Epithelial cell of esophagus (primary cell): ENCODE data around the gene CFAP73.

Experiments
- DNase-seq: peaks from one replicate; pipeline ENCODE4 v3.0.0; 2010; ENCODE audit warnings: low read depth
- H3K4me3 ChIP-seq: 2 replicates; pipeline ENCODE4 v1.5.1; 2011; ENCODE audit warnings: mild to moderate bottlenecking, low read length, control low read depth
- TF ChIP-seq, protein P1 (sequence below): IDR thresholded peaks from 2 replicates; pipeline ENCODE4 v1.5.1; 2011; ENCODE audit warnings: low read depth, mild to moderate bottlenecking, low read length, control low read depth, inconsistent platforms; ENCODE audit not compliant: insufficient read depth; ENCODE audit errors: missing control alignments

Gene CFAP73

DNA sequence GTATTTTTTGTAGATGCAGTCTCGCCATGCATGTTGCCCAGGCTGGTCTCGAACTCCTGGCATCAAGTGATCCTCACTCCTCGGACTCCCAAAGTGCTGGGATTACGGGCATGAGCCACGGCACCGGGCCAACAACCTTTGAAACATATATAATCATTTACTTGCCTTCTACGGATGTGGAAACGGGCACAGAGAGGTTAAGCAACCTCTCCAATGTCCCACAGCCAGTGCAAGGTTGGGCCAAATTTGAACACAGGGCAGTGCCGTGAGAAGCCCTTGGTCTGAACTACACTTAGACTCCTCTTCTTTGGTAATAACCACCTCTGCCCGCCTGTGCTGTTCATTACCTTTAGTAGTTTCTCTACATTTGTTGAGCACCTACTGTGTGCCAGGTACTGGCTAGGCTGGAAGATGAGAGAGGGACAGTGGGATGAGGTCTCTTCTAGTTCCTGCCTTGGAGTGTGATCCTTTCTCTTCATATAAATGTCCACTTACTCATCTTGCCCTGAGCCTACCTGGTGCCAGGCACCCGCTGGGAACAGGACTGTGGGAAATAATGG lies 33.6 kb downstream of the CFAP73 start:
- no peak for DNase-seq
- no peak overlapping the region for H3K4me3 ChIP-seq
- TF ChIP-seq, protein P1, sequence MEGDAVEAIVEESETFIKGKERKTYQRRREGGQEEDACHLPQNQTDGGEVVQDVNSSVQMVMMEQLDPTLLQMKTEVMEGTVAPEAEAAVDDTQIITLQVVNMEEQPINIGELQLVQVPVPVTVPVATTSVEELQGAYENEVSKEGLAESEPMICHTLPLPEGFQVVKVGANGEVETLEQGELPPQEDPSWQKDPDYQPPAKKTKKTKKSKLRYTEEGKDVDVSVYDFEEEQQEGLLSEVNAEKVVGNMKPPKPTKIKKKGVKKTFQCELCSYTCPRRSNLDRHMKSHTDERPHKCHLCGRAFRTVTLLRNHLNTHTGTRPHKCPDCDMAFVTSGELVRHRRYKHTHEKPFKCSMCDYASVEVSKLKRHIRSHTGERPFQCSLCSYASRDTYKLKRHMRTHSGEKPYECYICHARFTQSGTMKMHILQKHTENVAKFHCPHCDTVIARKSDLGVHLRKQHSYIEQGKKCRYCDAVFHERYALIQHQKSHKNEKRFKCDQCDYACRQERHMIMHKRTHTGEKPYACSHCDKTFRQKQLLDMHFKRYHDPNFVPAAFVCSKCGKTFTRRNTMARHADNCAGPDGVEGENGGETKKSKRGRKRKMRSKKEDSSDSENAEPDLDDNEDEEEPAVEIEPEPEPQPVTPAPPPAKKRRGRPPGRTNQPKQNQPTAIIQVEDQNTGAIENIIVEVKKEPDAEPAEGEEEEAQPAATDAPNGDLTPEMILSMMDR, result no peak

DNA sequence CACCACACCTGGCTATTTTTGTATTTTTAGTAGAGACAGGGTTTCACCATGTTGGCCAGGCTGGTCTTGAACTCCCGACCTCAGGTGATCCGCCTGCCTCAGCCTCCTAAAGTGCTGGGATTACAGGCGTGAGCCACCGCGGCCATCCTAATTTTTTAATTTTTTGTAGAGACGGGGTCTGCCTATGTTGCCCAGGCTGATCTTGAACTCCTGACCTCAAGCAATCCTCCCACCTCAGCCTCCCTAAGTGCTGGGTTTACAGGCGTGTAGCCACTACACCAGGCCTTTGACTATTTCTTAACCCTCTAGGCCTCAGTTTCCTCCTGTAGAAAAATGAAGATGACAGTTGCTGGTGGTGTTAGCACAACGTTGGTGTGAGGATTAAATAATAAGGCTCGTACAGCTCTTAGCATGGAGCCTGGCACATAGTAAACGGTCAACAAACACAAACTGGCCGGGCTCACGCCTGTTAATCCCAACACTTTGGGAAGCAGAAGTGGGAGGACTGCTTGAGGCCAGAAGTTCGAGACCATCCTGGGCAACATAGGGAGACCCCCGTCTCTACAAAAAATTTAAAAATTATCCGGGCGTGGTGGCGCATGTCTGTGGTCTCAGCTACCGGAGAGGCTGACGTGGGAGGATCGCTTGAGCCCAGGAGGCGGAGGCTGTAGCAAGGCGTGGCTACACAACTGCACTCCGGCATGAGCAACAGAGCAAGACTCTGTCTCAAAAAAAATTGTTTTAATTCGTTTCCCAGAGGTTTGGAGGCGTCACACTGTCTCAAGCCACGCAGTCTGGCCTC lies 34.8 kb downstream of the CFAP73 start:
- no peak for DNase-seq

DNA sequence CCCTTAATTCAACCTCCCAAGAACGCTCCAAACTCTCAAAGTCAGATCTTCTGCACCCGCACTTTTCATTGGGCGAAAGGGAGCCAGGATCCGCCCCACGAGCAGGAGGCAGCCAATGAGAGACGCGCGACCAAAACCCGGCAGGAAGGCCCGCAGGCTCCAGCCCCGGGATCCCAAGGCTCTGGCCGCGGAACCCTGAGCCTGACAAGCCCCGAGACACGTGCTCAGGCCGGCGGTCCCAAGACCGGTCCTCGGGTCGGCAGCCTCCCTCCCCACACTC lies 35.3 kb downstream of the CFAP73 start:
- DNase-seq, result peak; percentile 90
- H3K4me3 ChIP-seq, result peak overlapping the region; percentile 86
- TF ChIP-seq, protein P1, result no peak

More for the DNA sequence above, 34.8 kb downstream of the CFAP73 start:
- peak overlapping the region; percentile 86 for H3K4me3 ChIP-seq
- TF ChIP-seq, protein P1, result no peak

DNA sequence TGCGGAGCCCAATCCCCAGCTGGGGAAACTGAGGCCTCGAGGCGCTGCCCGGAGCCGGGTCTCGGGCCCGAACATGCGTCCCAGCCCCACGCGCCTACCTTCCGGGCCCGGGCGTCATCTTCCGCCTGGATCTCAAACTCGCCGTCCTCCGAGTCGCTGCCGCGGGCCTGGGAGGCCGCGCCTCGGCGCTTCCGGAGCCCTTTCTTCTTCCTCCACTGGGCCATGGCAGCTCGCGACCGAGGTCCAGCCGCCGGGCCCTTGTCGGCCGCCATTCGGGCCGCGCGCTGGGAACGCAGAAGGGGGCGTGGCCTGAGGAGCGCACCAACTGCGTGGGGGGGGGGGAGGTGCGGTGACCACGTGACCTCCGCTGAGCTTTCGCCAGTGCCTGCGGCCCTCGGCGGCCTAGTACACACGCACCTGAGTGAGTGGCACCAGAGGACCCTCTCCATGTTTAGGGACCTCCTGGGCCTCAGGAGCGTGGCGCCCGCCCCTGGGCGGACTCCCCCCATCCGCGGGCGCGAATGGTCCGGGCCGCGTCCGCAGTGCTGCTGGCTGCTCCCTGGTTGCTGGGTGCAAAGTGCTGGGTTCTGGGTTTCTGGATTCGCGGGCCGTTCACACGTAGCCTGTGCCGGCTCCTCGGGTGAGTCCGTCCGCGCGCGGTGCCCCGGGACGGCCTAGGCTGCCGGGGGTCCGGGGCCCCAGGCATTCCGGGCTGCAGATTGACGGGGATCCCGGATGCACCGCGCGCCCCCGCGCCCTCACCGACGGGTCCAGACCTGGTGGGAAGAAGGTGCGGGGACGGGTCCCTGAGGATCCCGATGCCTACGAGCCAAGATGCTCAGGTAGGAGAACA lies 35.9 kb downstream of the CFAP73 start, which contains the start of the genes DDX54 and RITA1:
Gene DDX54 (minus strand): TSS at position 299 of the 853 bp plus-strand sequence. CDS start 27 bp downstream, at position 272.
Gene RITA1 (plus strand): TSS at position 542 of the 853 bp plus-strand sequence. CDS start 1,026 bp downstream, outside the sequence.
- peak; percentile 80 for DNase-seq
- TF ChIP-seq, protein P1, result no peak
- H3K4me3 ChIP-seq, result peak within 1 kb of the TSS; percentile 86

DNA sequence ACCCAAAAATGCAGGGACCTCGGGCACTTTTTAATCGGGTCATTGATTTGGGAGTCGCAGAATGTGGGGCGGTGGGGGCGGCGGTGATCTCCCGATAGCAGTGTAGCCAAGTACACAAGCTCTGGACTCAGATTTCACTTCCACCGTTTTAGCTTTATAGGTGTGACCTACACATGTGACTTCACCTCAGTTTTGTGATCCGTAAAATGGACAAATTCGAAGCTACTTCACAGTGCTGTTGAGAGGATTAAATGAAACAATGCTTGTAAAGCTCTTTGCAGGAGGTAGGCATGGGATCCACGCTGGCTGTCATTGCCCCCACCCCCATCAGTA lies 36.5 kb downstream of the CFAP73 start:
- peak; percentile 29 for DNase-seq
- TF ChIP-seq, protein P1, result no peak
- peak overlapping the region; percentile 86 for H3K4me3 ChIP-seq

DNA sequence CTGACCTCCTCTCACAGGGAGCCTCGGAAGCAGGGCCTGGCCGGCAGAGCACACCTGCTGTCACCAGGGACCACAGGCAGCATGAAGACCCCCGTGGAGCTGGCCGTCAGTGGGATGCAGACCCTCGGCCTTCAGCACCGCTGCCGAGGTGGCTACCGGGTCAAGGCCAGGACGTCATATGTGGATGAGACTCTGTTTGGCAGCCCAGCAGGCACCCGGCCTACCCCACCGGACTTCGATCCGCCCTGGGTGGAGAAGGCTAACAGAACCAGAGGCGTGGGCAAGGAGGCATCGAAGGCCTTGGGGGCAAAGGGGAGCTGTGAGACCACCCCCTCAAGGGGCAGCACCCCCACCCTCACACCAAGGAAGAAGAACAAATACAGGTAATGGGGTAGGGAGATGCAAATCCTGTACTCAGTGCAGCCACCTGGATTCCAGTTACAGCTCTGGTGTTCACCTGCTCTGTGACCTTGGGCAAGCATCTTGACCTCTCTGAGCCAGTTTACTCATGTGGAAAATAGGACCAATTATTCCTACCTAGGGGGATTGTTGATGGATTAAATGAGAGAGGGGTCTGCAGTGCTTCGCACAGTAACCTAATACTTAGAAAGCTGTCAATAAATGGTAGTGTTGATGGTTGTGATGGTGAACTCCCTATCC lies 37.3 kb downstream of the CFAP73 start:
- TF ChIP-seq, protein P1, result no peak
- peak overlapping the region; percentile 86 for H3K4me3 ChIP-seq
- no peak for DNase-seq
